ENCODE data around the gene AK2. TPM values are rescaled to one million over a fixed set of nuclear protein-coding genes. Genes with fewer than 3 reads are reported as not detected.
"Not testable (repeated sequence)": the region's sequence is repeated elsewhere in the genome, so short reads cannot be mapped to it uniquely, and the experiment has no call there.

AK2 gene
- total RNA-seq, 2 donors from 2014 or later: 114 to 118 TPM

DNA sequence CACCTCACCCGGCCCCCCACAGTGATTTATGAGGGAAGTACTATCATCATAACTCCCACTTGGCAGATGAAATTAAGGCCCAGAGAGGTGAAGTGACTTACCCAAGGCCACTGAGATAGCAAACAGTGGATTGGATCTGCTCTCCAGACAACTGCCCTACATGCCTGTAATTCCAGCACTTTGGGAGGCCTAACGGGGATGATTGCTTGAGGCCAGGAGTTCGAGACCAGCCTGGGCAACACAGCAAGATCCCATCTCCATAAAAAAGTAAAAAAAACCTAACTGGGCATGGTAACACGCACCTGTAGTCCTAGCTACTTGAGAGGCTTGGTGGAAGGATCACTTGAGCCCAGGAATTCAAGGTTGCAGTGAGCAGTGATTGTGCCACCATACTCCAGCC lies 57.8 kb downstream of the AK2 start:
- peaks cover 12% of the 10 kb centered on the region for H3K27me3 Mint-ChIP-seq (ENCODE audit: insufficient read depth)
- H3K36me3 ChIP-seq (ENCODE audit: control insufficient read depth, insufficient read depth, low read length): no peaks in the 10 kb centered on the region
- peaks cover 4% of the 10 kb centered on the region for H3K4me1 Mint-ChIP-seq
- no peaks in the 10 kb centered on the region for H3K4me1 ChIP-seq (ENCODE audit: control insufficient read depth, insufficient read depth, low read length)
- no peak overlapping the region for H3K9ac ChIP-seq (ENCODE audit: extremely low read depth, low read length, poor library complexity, severe bottlenecking)
- H3K9me3 ChIP-seq (ENCODE audit: control insufficient read depth, low read length): no peaks in the 10 kb centered on the region
- H3K27ac Mint-ChIP-seq: no peak overlapping the region
- H3K9me3 Mint-ChIP-seq: peaks cover 18% of the 10 kb centered on the region
- no peaks in the 10 kb centered on the region for H3K27me3 ChIP-seq (ENCODE audit: control insufficient read depth, insufficient read depth, low read length, poor library complexity, severe bottlenecking)
- no peak overlapping the region for H3K4me3 Mint-ChIP-seq
- no peak overlapping the region for H3K27ac ChIP-seq (ENCODE audit: low read depth, low read length)
- H3K36me3 Mint-ChIP-seq (ENCODE audit: low read depth): peaks cover 2% of the 10 kb centered on the region
- no peak overlapping the region for H3K4me3 ChIP-seq (ENCODE audit: low read length)
- TF ChIP-seq CTCF (conservative IDR thresholded peaks at IDR 0.05): no peak
- no peak for DNase-seq
- 86 to 89% methylated on average over 3 to 4 of the region's 4 CpGs for WGBS, 2 experiments (ENCODE audit: insufficient coverage in 1 of 2, insufficient read length in 1 of 2)

GRCh38 chr1:32977546-32978087 lies 59.1 kb downstream of the AK2 start:
- Mint-ChIP-seq H3K27me3 (ENCODE audit: insufficient read depth) (peaks cover 14% of the 10 kb centered on the region), H3K36me3 (ENCODE audit: low read depth) (peaks cover 2% of the 10 kb centered on the region), H3K27ac (no peak overlapping the region), H3K4me3 (no peak overlapping the region), H3K4me1 (peaks cover 5% of the 10 kb centered on the region), H3K9me3 (peaks cover 19% of the 10 kb centered on the region)
- H3K4me3 ChIP-seq (ENCODE audit: low read length): no peak overlapping the region
- no peaks in the 10 kb centered on the region for H3K36me3 ChIP-seq (ENCODE audit: control insufficient read depth, insufficient read depth, low read length)
- WGBS, 2 experiments (ENCODE audit: insufficient coverage in 1 of 2, insufficient read length in 1 of 2): 85 to 87% methylated on average over 3 to 4 of the region's 4 CpGs
- no peaks in the 10 kb centered on the region for H3K4me1 ChIP-seq (ENCODE audit: control insufficient read depth, insufficient read depth, low read length)
- H3K27ac ChIP-seq (ENCODE audit: low read depth, low read length): no peak overlapping the region
- H3K9ac ChIP-seq (ENCODE audit: extremely low read depth, low read length, poor library complexity, severe bottlenecking): no peak overlapping the region
- H3K9me3 ChIP-seq (ENCODE audit: control insufficient read depth, low read length): no peaks in the 10 kb centered on the region
- H3K27me3 ChIP-seq (ENCODE audit: control insufficient read depth, insufficient read depth, low read length, poor library complexity, severe bottlenecking): no peaks in the 10 kb centered on the region
- no peak for DNase-seq
- no peak for TF ChIP-seq CTCF (conservative IDR thresholded peaks at IDR 0.05)

DNA sequence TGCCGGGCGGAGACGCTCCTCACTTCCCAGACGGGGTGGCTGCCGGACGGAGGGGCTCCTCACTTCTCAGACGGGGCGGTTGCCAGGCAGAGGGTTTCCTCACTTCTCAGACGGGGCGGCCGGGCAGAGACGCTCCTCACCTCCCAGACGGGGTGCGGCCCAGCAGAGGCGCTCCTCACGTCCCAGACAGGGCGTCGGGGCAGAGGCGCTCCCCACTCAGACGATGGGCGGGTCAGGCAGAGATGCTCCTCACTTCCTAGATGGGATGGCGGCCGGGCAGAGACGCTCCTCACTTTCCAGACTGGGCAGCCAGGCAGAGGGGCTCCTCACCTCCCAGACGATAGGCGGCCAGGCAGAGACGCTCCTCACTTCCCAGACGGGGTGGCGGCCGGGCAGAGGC lies 61.6 kb downstream of the AK2 start:
- DNase-seq; H3K9me3 ChIP-seq (ENCODE audit: control insufficient read depth, low read length); H3K36me3 Mint-ChIP-seq (ENCODE audit: low read depth); H3K4me1 Mint-ChIP-seq; H3K4me3 ChIP-seq (ENCODE audit: low read length); H3K9ac ChIP-seq (ENCODE audit: extremely low read depth, low read length, poor library complexity, severe bottlenecking); H3K4me1 ChIP-seq (ENCODE audit: control insufficient read depth, insufficient read depth, low read length); H3K27ac Mint-ChIP-seq; H3K36me3 ChIP-seq (ENCODE audit: control insufficient read depth, insufficient read depth, low read length); H3K4me3 Mint-ChIP-seq; H3K27ac ChIP-seq (ENCODE audit: low read depth, low read length): not testable (repeated sequence)
- WGBS, 2 experiments (ENCODE audit: insufficient coverage in 1 of 2, insufficient read length in 1 of 2): 95 to 98% methylated on average over 20 to 24 of the region's 30 CpGs
- H3K27me3 Mint-ChIP-seq (ENCODE audit: insufficient read depth): peaks cover 40% of the 10 kb centered on the region
- peaks cover 19% of the 10 kb centered on the region for H3K9me3 Mint-ChIP-seq
- peaks cover 21% of the 10 kb centered on the region for H3K27me3 ChIP-seq (ENCODE audit: control insufficient read depth, insufficient read depth, low read length, poor library complexity, severe bottlenecking)

DNA sequence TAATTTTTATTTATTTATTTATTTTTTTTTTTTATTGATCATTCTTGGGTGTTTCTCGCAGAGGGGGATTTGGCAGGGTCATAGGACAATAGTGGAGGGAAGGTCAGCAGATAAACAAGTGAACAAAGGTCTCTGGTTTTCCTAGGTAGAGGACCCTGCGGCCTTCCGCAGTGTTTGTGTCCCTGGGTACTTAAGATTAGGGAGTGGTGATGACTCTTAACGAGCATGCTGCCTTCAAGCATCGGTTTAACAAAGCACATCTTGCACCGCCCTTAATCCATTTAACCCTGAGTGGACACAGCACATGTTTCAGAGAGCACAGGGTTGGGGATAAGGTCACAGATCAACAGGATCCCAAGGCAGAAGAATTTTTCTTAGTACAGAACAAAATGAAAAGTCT lies 63.2 kb downstream of the AK2 start:
- not testable (repeated sequence) for H3K9ac ChIP-seq (ENCODE audit: extremely low read depth, low read length, poor library complexity, severe bottlenecking); H3K36me3 Mint-ChIP-seq (ENCODE audit: low read depth); DNase-seq; H3K9me3 ChIP-seq (ENCODE audit: control insufficient read depth, low read length); H3K4me1 Mint-ChIP-seq; H3K36me3 ChIP-seq (ENCODE audit: control insufficient read depth, insufficient read depth, low read length); H3K27ac ChIP-seq (ENCODE audit: low read depth, low read length); H3K4me1 ChIP-seq (ENCODE audit: control insufficient read depth, insufficient read depth, low read length); H3K27ac Mint-ChIP-seq
- Histone ChIP-seq H3K27me3 (ENCODE audit: control insufficient read depth, insufficient read depth, low read length, poor library complexity, severe bottlenecking) (peaks cover 32% of the 10 kb centered on the region), H3K4me3 (ENCODE audit: low read length) (peak overlapping the region; percentile 80)
- Mint-ChIP-seq H3K27me3 (ENCODE audit: insufficient read depth) (peaks cover 54% of the 10 kb centered on the region), H3K4me3 (peak overlapping the region; percentile 53), H3K9me3 (peaks cover 19% of the 10 kb centered on the region)
- WGBS, 2 experiments (ENCODE audit: insufficient coverage in 1 of 2, insufficient read length in 1 of 2): no CpG with 5 or more reads among the region's 6 CpGs
